SH-SY5Y (cell line): Measurements from ENCODE around the gene THRB.

Experiments used
- GATA2 ChIP-seq: IDR thresholded peaks from 2 replicates; pipeline ENCODE4 v1.6.1; 2011; ENCODE audit warnings: mild to moderate bottlenecking, low read depth, low read length
- GATA3 ChIP-seq: IDR thresholded peaks from 2 replicates; pipeline ENCODE4 v1.6.1; 2011; ENCODE audit warnings: low read depth, mild to moderate bottlenecking, low read length, moderate library complexity

GRCh38 chr3:24110051-24110450 is 384.6 kb downstream of the THRB start:
- no peak for TF ChIP-seq GATA2
- TF ChIP-seq GATA3, result no peak
